ENCODE measurements around the gene AJM1. TPM values are rescaled to one million over a fixed set of nuclear protein-coding genes. Genes with fewer than 3 reads are reported as not detected.

The AJM1 gene
- total and polyA plus RNA-seq, 2 of the 8 experiments (the other 6 are each of a cell fraction or from before 2014, with no cell fraction given), result 0.12 to 0.97 TPM

GRCh38 chr9:136829412-136829811 lies 12.9 kb upstream of the AJM1 start:
- H4K8ac ChIP-seq (ENCODE audit: extremely low read depth, insufficient read depth, low read length), result no peak overlapping the region
- no peak overlapping the region for H3K27ac ChIP-seq (ENCODE audit: low read depth, low read length)
- H3K23me2 ChIP-seq (ENCODE audit: low read depth, low read length), result no peaks in the 10 kb centered on the region
- FAIRE-seq (no peak), DNase-seq (ENCODE audit: low read depth in 1 of 2, low spot score in 2 of 2) (no peak)
- H3K79me1 ChIP-seq (ENCODE audit: low read depth, low read length), result 0 out of 2 replicates have a peak, but pooled peaks cover 4% of the 10 kb centered on the region
- no peak overlapping the region for H2BK15ac ChIP-seq (ENCODE audit: low read length)
- no peaks in the 10 kb centered on the region for H3K4me1 ChIP-seq (replicated peaks in 1 of 4; ENCODE audit: control insufficient read depth in 3 of 4, insufficient read depth in 4 of 4, low read length in 3 of 4)
- no peak overlapping the region for H3K56ac ChIP-seq (replicated peaks; ENCODE audit: insufficient read length, low read depth, low read length)
- H3K9ac ChIP-seq (replicated peaks in 1 of 4; ENCODE audit: extremely low read depth in 1 of 4, low read depth in 3 of 4, low read length in 3 of 4), result no peak overlapping the region
- H3K4me3 ChIP-seq (ENCODE audit: extremely low read depth in 1 of 4, insufficient read depth in 2 of 4, low read depth in 3 of 4, low read length in 4 of 4), result no peak overlapping the region
- no peak overlapping the region for H3K23ac ChIP-seq (ENCODE audit: insufficient read length)
- ChIA-PET CTCF (ENCODE audit: partially characterized antibody) (interaction anchor here (0.8 to 9.0 kb wide), 6 partner anchors 9 to 58 kb away, joined by 3 to 55 read pairs (median 3); partner anchors contain the start of gene AJM1), POLR2A (ENCODE audit: partially characterized antibody) (interaction anchor here (0.7 to 20.5 kb wide), 3 partner anchors 20 to 28 kb away, joined by 3 to 248 read pairs (median 3); partner anchors contain the start of genes MAMDC4 and RABL6)
- H4K5ac ChIP-seq (ENCODE audit: insufficient read length, low read depth, low read length), result no peak overlapping the region
- H3K79me2 ChIP-seq (ENCODE audit: control insufficient read depth in 1 of 2, insufficient read depth in 2 of 2, low read length in 2 of 2), result no peaks in the 10 kb centered on the region
- H3K27me3 ChIP-seq (replicated peaks in 1 of 4; ENCODE audit: control insufficient read depth in 3 of 4, extremely low read depth in 1 of 4, insufficient read depth in 3 of 4, low read length in 3 of 4), result no peaks in the 10 kb centered on the region
- no peak overlapping the region for H2BK20ac ChIP-seq (ENCODE audit: low read length)
- H2AFZ ChIP-seq (ENCODE audit: low read length), result no peak overlapping the region
- 93% methylated on average over 14 of the region's 14 CpGs; no CpG with 5 or more reads in 1 of the 2 experiments for WGBS, 2 experiments (ENCODE audit: extremely low coverage in 1 of 2, insufficient coverage in 1 of 2, insufficient read length in 1 of 2, insufficient replicate concordance in 2 of 2, low coverage in 1 of 2, low lambda C conversion rate in 2 of 2, missing lambda C conversion rate in 1 of 2)
- H4K91ac ChIP-seq (replicated peaks; ENCODE audit: insufficient read length, low read length), result no peak overlapping the region
- peaks cover 5 to 25% of the 10 kb centered on the region in 2 experiments for H4K20me1 ChIP-seq (replicated peaks in 1 of 2; ENCODE audit: control insufficient read depth in 1 of 2, insufficient read depth in 2 of 2, low read length in 2 of 2)
- H3K36me3 ChIP-seq (ENCODE audit: control insufficient read depth in 2 of 4, insufficient read depth in 4 of 4, low read length in 3 of 4), result peaks cover 17 to 59% (median 44%) of the 10 kb centered on the region in 4 experiments
- no peak overlapping the region for H2BK120ac ChIP-seq (replicated peaks; ENCODE audit: low read depth, low read length)
- no peak overlapping the region for H2BK12ac ChIP-seq (ENCODE audit: low read depth, low read length)
- no peak for TF ChIP-seq RXRA (IDR thresholded peaks at IDR 0.05; ENCODE audit: insufficient read depth, low read depth, low read length)
- peak in 1 of 3 experiments; percentile 10; a peak in 1 of 4 replicates for TF ChIP-seq CTCF (IDR thresholded peaks at IDR 0.05; ENCODE audit: control extremely low read depth in 1 of 3, insufficient read depth in 1 of 3, low read depth in 1 of 3, low read length in 3 of 3)
- TF ChIP-seq POLR2AphosphoS5 (IDR thresholded peaks at IDR 0.05; ENCODE audit: low read depth, low read length), result no peak
- no peak for TF ChIP-seq CEBPB (IDR thresholded peaks at IDR 0.05; ENCODE audit: low read depth, low read length)
- no peak for TF ChIP-seq TBP (IDR thresholded peaks at IDR 0.05; ENCODE audit: low read depth, low read length)
- H3K14ac ChIP-seq (ENCODE audit: insufficient read length), result no peak overlapping the region
- H3K9me3 ChIP-seq (ENCODE audit: insufficient read depth in 2 of 2, low read depth in 1 of 2, low read length in 1 of 2), result no peaks in the 10 kb centered on the region
- H3K18ac ChIP-seq (ENCODE audit: extremely low read depth, low read length), result no peak overlapping the region
- H3K4ac ChIP-seq (replicated peaks; ENCODE audit: insufficient read length, low read depth, low read length), result no peak overlapping the region
- H2AK5ac ChIP-seq (ENCODE audit: low read depth, low read length), result no peak overlapping the region
- H2BK5ac ChIP-seq (ENCODE audit: low read depth, low read length), result no peak overlapping the region
- no peak overlapping the region for H3K4me2 ChIP-seq (ENCODE audit: insufficient read depth in 1 of 2, low read depth in 2 of 2, low read length in 2 of 2)

All from H1 (cell line).